Pulmonary artery endothelial cell (primary cell): ENCODE measurements around the gene FHOD3. TPM values are rescaled to one million over a fixed set of nuclear protein-coding genes. Genes with fewer than 3 reads are reported as not detected.

Experiments used
- DNase-seq: peaks from one replicate; pipeline ENCODE4 v3.0.0-alpha.2; 2011; ENCODE audit warnings: low read depth, low spot score
- total RNA-seq: library from RNA; depleted of rRNA; stranded (reverse); fragments of >200 nt; gene quantifications from 2 replicates; pipeline ENCODE4 v1.2.3, GENCODE V29; 2014

FHOD3 gene
- total RNA-seq, 1 donor from 2014 or later = 0.07 TPM

- DNase-seq = no peak
These were observed 325.6 kb downstream of the FHOD3 start for GRCh38 chr18:36623091-36623490.

- DNase-seq = no peak
These were observed 326.2 kb downstream of the FHOD3 start for GRCh38 chr18:36623681-36624190.

GRCh38 chr18:36624451-36625167 lies 327.1 kb downstream of the FHOD3 start:
- DNase-seq = no peak

- no peak for DNase-seq
These were observed 327.9 kb downstream of the FHOD3 start for GRCh38 chr18:36625386-36625785.

GRCh38 chr18:36627637-36628036 lies 330.1 kb downstream of the FHOD3 start:
- no peak for DNase-seq

- DNase-seq = no peak
These were observed 331.1 kb downstream of the FHOD3 start for GRCh38 chr18:36628435-36629137.

- no peak for DNase-seq
These were observed 331.6 kb downstream of the FHOD3 start for GRCh38 chr18:36629138-36629530.

- DNase-seq = no peak
These were observed 332.3 kb downstream of the FHOD3 start for GRCh38 chr18:36629836-36630235.

GRCh38 chr18:36630917-36631316 lies 333.4 kb downstream of the FHOD3 start:
- DNase-seq = no peak

- DNase-seq = no peak
These were observed 336.5 kb downstream of the FHOD3 start for GRCh38 chr18:36633961-36634412.

- DNase-seq = no peak
These were observed 337.2 kb downstream of the FHOD3 start for GRCh38 chr18:36634573-36635216.

GRCh38 chr18:36635414-36636096 lies 338.0 kb downstream of the FHOD3 start:
- DNase-seq = no peak

- no peak for DNase-seq
These were observed 338.8 kb downstream of the FHOD3 start for GRCh38 chr18:36636237-36636817.

GRCh38 chr18:36638224-36638623 lies 340.7 kb downstream of the FHOD3 start:
- no peak for DNase-seq

GRCh38 chr18:36640021-36640952 lies 342.8 kb downstream of the FHOD3 start:
- no peak for DNase-seq

- DNase-seq = no peak
These were observed 345.5 kb downstream of the FHOD3 start for GRCh38 chr18:36643061-36643460.

- no peak for DNase-seq
These were observed 351.3 kb downstream of the FHOD3 start for GRCh38 chr18:36648803-36649202.

- DNase-seq = no peak
These were observed 351.7 kb downstream of the FHOD3 start for GRCh38 chr18:36649205-36649604.

- DNase-seq = no peak
These were observed 352.8 kb downstream of the FHOD3 start for GRCh38 chr18:36650266-36650665.

- DNase-seq = no peak
These were observed 353.4 kb downstream of the FHOD3 start for GRCh38 chr18:36650906-36651305.
